Raji (cell line): Measurements from ENCODE around the gene PCNX2.

Source experiments
- POLR2A ChIP-seq: IDR thresholded peaks from 2 replicates; pipeline ENCODE4 v1.6.1; 2011; ENCODE audit warnings: low read depth, low read length, control low read depth; ENCODE audit not compliant: insufficient read depth

Gene PCNX2

GRCh38 chr1:233328142-233328921 lies 32.8 kb upstream of the PCNX2 start:
- no peak for TF ChIP-seq POLR2A

GRCh38 chr1:233327651-233328141 lies 32.2 kb upstream of the PCNX2 start, which contains the start of gene MAP3K21:
TSS of gene MAP3K21 (plus strand) at chr1:233327724. CDS start at chr1:233328029, 305 bp downstream.
- TF ChIP-seq POLR2A: peak; percentile 80

- TF ChIP-seq POLR2A: no peak
These were observed 31.5 kb upstream of the PCNX2 start for GRCh38 chr1:233326811-233327650.

- no peak for TF ChIP-seq POLR2A
These were observed 30.8 kb upstream of the PCNX2 start for GRCh38 chr1:233326319-233326718.

- TF ChIP-seq POLR2A: no peak
These were observed 28.2 kb upstream of the PCNX2 start for GRCh38 chr1:233323718-233324117.

- TF ChIP-seq POLR2A: no peak
These were observed 24.5 kb upstream of the PCNX2 start for GRCh38 chr1:233320023-233320422.

GRCh38 chr1:233319272-233319671 lies 23.7 kb upstream of the PCNX2 start:
- no peak for TF ChIP-seq POLR2A

GRCh38 chr1:233316473-233316872 lies 20.9 kb upstream of the PCNX2 start:
- no peak for TF ChIP-seq POLR2A

GRCh38 chr1:233315718-233316301 lies 20.3 kb upstream of the PCNX2 start:
- TF ChIP-seq POLR2A: no peak

GRCh38 chr1:233313434-233314155 lies 18.1 kb upstream of the PCNX2 start:
- TF ChIP-seq POLR2A: no peak

GRCh38 chr1:233304489-233305102 lies 9.1 kb upstream of the PCNX2 start:
- TF ChIP-seq POLR2A: no peak

GRCh38 chr1:233300326-233300725 lies 4.8 kb upstream of the PCNX2 start:
- TF ChIP-seq POLR2A: no peak

- TF ChIP-seq POLR2A: no peak
These were observed 3.9 kb upstream of the PCNX2 start for GRCh38 chr1:233299450-233299849.

- TF ChIP-seq POLR2A: no peak
These were observed 424 bp upstream of the PCNX2 start for GRCh38 chr1:233295975-233296322.

GRCh38 chr1:233294913-233295236 lies 650 bp downstream of the PCNX2 start:
- TF ChIP-seq POLR2A: no peak
